Vagina (tissue), 2 donors: ENCODE measurements around the gene KRTAP10-8. TPM values are rescaled to one million over a fixed set of nuclear protein-coding genes. Genes with fewer than 3 reads are reported as not detected.

Experiments
- DNase-seq, 2 donors: peaks; one replicate each; pipeline ENCODE4 v3.0.0-alpha.2; 2017; ENCODE audit errors: extremely low spot score in 2 of 2
- H3K27ac ChIP-seq: fragments of 200-600 bp; sonication (generic); one replicate; pipeline ENCODE4 v1.5.1; 2019
- H3K27me3 ChIP-seq: fragments of 200-600 bp; sonication (generic); one replicate; pipeline ENCODE4 v1.5.1; 2019
- H3K36me3 ChIP-seq, 2 donors: fragments of 200-600 bp; sonication (generic); one replicate each; pipeline ENCODE4 v1.5.1; 2017 to 2019
- H3K4me1 ChIP-seq: fragments of 200-600 bp; sonication (generic); one replicate; pipeline ENCODE4 v1.5.1; 2019
- H3K4me3 ChIP-seq, 2 donors: fragments of 200-600 bp; sonication (generic); 1 replicate in 1 of 2; 2 replicates in 1 of 2; pipeline ENCODE4 v1.5.1; 2016 to 2019
- H3K9me3 ChIP-seq: fragments of 200-600 bp; sonication (generic); one replicate; pipeline ENCODE4 v1.5.1; 2019
- CTCF ChIP-seq, 3 experiments: fragments of 450-650 bp in 2 of 3; fragments of 200-600 bp in 1 of 3; sonication (generic) in 1 of 3; IDR thresholded peaks; one replicate each; pipeline ENCODE4 v1.5.1; 2017 to 2019; ENCODE audit warnings: antibody characterized with exemption in 3 of 3, mild to moderate bottlenecking in 2 of 3, moderate library complexity in 2 of 3
- POLR2A ChIP-seq, 2 donors: fragments of 450-650 bp; IDR thresholded peaks; one replicate each; pipeline ENCODE4 v1.6.1; 2017; ENCODE audit warnings: antibody characterized with exemption in 2 of 2, mild to moderate bottlenecking in 2 of 2, moderate library complexity in 2 of 2
- POLR2AphosphoS5 ChIP-seq, 2 donors: sonication (generic); formaldehyde crosslinking; IDR thresholded peaks; one replicate each; pipeline ENCODE4 v1.9.0; 2017; ENCODE audit warnings: antibody characterized with exemption in 2 of 2, mild to moderate bottlenecking in 2 of 2, low read depth in 1 of 2; ENCODE audit not compliant: insufficient read depth in 1 of 2
- intact Hi-C: fragments of 100-400 bp; cut with DNase I; formaldehyde crosslinking; loops from one replicate; pipeline ENCODE4 v1.15.1; 2023
- total RNA-seq: library from RNA; depleted of rRNA; stranded (reverse); fragments of >200 nt; gene quantifications from one replicate; pipeline ENCODE4 v1.2.3, GENCODE V29; 2016

Gene KRTAP10-8
- total RNA-seq, 1 donor from 2014 or later, result not detected

GRCh38 chr21:44650265-44650972 lies 38.5 kb downstream of the KRTAP10-8 start:
- DNase-seq, result no peak
- H3K4me1 ChIP-seq, result no peaks in the 10 kb centered on the region
- TF ChIP-seq POLR2A (IDR thresholded peaks at IDR 0.05), result no peak
- no peak for TF ChIP-seq CTCF (IDR thresholded peaks at IDR 0.05)
- no peak for TF ChIP-seq POLR2AphosphoS5 (IDR thresholded peaks at IDR 0.05; ENCODE audit: insufficient read depth in 1 of 2, low read depth in 1 of 2)

GRCh38 chr21:44650973-44651675 lies 39.2 kb downstream of the KRTAP10-8 start:
- intact Hi-C loops, result no loop called here
- no peak for TF ChIP-seq POLR2AphosphoS5 (IDR thresholded peaks at IDR 0.05; ENCODE audit: insufficient read depth in 1 of 2, low read depth in 1 of 2)
- TF ChIP-seq CTCF (IDR thresholded peaks at IDR 0.05), result no peak
- no peak for TF ChIP-seq POLR2A (IDR thresholded peaks at IDR 0.05)
- no peaks in the 10 kb centered on the region for H3K27me3 ChIP-seq
- DNase-seq, result no peak
- H3K27ac ChIP-seq, result no peak overlapping the region
- H3K36me3 ChIP-seq, result no peaks in the 10 kb centered on the region
- H3K4me1 ChIP-seq, result no peaks in the 10 kb centered on the region
- H3K4me3 ChIP-seq, result no peak overlapping the region
- H3K9me3 ChIP-seq, result no peaks in the 10 kb centered on the region

More at GRCh38 chr21:44650265-44650972, 38.5 kb downstream of the KRTAP10-8 start:
- H3K36me3 ChIP-seq, result no peaks in the 10 kb centered on the region
- no peak overlapping the region for H3K27ac ChIP-seq
- intact Hi-C loops, result no loop called here
- H3K9me3 ChIP-seq, result no peaks in the 10 kb centered on the region
- no peaks in the 10 kb centered on the region for H3K27me3 ChIP-seq
- H3K4me3 ChIP-seq, result no peak overlapping the region

GRCh38 chr21:44653123-44653522 lies 41.2 kb downstream of the KRTAP10-8 start:
- no peaks in the 10 kb centered on the region for H3K36me3 ChIP-seq
- no peak for DNase-seq

GRCh38 chr21:44653656-44654575 lies 42.0 kb downstream of the KRTAP10-8 start:
- Histone ChIP-seq H3K4me3 (no peak overlapping the region), H3K27me3 (no peaks in the 10 kb centered on the region), H3K9me3 (no peaks in the 10 kb centered on the region), H3K27ac (no peak overlapping the region), H3K4me1 (no peaks in the 10 kb centered on the region), H3K36me3 (no peaks in the 10 kb centered on the region)
- TF ChIP-seq POLR2A (IDR thresholded peaks at IDR 0.05) (no peak), POLR2AphosphoS5 (IDR thresholded peaks at IDR 0.05; ENCODE audit: insufficient read depth in 1 of 2, low read depth in 1 of 2) (peak in 1 of 2 donors; percentile 45)
- DNase-seq, result no peak
- intact Hi-C loops, result no loop called here

More at GRCh38 chr21:44653123-44653522, 41.2 kb downstream of the KRTAP10-8 start:
- TF ChIP-seq CTCF (IDR thresholded peaks at IDR 0.05) (no peak), POLR2A (IDR thresholded peaks at IDR 0.05) (no peak), POLR2AphosphoS5 (IDR thresholded peaks at IDR 0.05; ENCODE audit: insufficient read depth in 1 of 2, low read depth in 1 of 2) (no peak)
- Histone ChIP-seq H3K4me3 (no peak overlapping the region), H3K9me3 (no peaks in the 10 kb centered on the region), H3K27ac (no peak overlapping the region), H3K4me1 (no peaks in the 10 kb centered on the region), H3K27me3 (no peaks in the 10 kb centered on the region)
- intact Hi-C loops, result no loop called here

GRCh38 chr21:44654576-44655175 lies 42.8 kb downstream of the KRTAP10-8 start, which contains the start of gene KRTAP12-4:
KRTAP12-4 (minus strand) TSS chr21:44654659; CDS start chr21:44654614, 45 bp downstream.
- DNase-seq, result no peak
- Histone ChIP-seq H3K4me1 (no peaks in the 10 kb centered on the region), H3K4me3 (no peak within 1 kb of the TSS), H3K9me3 (no peaks in the 10 kb centered on the region), H3K27ac (no peak within 1 kb of the TSS), H3K36me3 (no peaks in the 10 kb centered on the region), H3K27me3 (no peaks in the 10 kb centered on the region)
- TF ChIP-seq POLR2AphosphoS5 (IDR thresholded peaks at IDR 0.05; ENCODE audit: insufficient read depth in 1 of 2, low read depth in 1 of 2) (no peak), CTCF (IDR thresholded peaks at IDR 0.05) (no peak), POLR2A (IDR thresholded peaks at IDR 0.05) (no peak)
- intact Hi-C loops, result no loop called here
